ENCODE measurements around the gene NAA16.
A peak's percentile ranks its signal among the peaks of the same experiment; 100 is the strongest.
"Not testable (repeated sequence)": the region's sequence is repeated elsewhere in the genome, so short reads cannot be mapped to it uniquely, and the experiment has no call there.

NAA16 gene

DNA sequence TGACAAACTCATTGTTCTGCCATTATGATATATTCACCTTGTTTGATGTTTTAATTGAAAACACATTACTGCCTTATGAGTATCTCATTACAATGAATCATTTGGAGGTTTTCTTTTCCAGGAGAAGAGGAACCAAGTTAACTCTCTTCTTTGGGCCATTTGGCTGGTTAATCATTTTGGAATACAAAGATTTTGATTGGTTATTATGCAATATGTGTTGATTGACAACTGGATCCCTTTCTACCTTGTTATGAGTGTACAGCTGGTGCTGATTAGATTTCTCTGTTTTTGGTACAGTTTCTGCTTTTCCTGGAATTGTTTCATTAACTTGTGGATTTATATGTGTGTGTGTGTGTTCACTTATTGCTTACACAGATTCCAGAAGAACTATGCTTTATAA is 97.1 kb downstream of the NAA16 start:
- no peak for DNase-seq

DNA sequence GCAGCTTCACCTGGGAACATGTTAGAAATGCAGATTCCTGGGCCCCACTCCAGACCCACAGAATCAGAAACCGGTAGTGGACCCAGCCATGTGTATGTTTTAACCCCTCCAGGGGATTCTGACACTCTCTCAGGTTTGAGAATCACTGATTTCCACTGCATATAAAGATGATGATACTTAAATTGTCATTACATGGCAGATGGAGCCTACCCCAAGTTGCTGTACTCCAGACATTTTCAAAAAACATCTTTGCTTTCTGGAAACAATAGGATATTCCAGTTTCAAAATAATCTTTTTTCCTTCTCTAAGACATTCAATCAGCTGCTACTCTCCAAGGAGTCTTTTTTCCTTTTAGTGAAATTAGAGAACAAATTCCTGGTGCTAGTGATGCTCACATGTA is 97.7 kb downstream of the NAA16 start:
- no peak for DNase-seq

DNA sequence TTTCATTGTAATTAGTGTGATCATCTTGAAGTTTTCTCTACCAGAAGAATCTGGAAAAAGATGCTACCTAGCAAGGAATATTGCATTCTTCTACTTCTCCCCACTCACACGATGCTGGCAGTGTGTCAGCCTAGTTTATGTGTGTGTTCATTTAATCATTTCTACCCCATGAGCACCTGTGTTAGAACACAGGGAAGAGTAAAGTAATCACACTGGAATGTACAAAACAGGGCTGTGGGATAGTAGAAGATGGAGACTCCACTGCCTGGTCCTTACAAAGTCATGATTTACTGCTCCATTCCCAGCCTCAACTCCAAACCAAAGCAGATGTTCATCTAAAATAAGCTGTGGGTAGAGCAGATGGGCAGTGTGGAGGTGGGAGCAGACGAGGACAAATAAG is 98.5 kb downstream of the NAA16 start:
- DNase-seq = no peak

DNA sequence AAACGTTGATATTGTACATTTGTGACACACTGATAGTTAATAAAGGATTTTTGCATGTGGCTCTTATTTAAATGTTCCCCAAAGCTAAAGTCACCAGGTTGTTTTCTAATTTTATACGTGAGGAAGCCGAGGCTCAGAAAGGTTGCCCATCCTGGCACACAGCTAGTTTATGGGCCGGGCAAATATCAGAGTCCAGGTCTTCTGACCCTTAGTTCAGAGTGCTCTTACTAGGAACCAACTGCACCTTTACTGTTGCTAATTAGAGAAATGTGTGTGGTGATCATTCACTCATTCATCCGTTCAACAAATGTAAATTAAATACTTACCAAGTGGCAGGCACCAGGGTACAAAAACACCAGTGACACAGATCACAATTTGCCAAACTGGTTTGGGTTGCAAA is 100.0 kb downstream of the NAA16 start:
- no peak for DNase-seq

- DNase-seq = peak in 25 of 56 donors; percentile 1 to 51 (median 9)
These were observed 100.5 kb downstream of the NAA16 start for GRCh38 chr13:41411522-41411921.

DNA sequence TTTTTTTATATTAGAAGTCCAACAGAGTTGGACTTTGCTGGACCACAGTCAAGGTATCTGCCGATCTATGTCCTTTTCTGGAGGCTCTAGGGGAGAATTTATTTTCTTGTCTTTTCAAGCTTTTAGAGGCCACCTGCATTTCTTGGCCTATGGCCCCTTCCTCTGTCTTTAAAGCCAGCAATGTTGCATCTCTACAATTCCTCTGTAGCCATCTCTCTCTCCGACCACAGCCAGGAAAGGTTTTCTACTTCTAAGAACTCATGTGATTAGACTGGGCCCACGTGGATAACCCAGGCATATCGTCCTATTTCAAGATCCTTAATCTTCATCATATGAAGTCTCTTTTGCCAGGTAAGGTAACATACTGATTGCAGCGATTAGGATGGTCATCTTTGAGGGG is 102.8 kb downstream of the NAA16 start:
- DNase-seq = no peak

GRCh38 chr13:41416276-41416675 is 105.2 kb downstream of the NAA16 start:
- DNase-seq = no peak

DNA sequence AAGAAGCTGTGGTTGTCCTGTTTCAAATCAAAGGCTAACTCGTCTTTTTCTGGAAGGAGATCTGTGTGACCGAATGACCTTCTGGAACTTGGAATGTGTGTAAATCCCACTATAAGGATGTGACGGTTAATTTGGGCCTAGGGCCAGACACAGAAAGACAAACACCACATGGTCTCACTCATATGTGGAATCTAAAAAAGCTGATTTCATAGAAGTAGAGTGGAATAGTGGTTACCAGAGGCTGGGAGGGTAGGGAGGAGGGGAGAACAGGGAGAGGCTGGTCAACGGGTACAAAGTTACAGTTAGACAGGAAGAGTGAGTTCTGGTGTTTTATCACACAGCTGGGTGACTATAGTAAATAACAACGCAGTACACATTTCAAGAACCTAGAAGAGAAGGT is 107.0 kb downstream of the NAA16 start:
- no peak for DNase-seq

GRCh38 chr13:41418731-41419130 is 107.7 kb downstream of the NAA16 start:
- DNase-seq = no peak

GRCh38 chr13:41419206-41419605 is 108.1 kb downstream of the NAA16 start:
- no peak for DNase-seq

GRCh38 chr13:41420146-41420545 is 109.1 kb downstream of the NAA16 start:
- no peak for DNase-seq

GRCh38 chr13:41421330-41421729 is 110.3 kb downstream of the NAA16 start:
- DNase-seq = not testable (repeated sequence)

- peak in 1 of 56 donors; percentile 14 for DNase-seq
These were observed 110.9 kb downstream of the NAA16 start for GRCh38 chr13:41421983-41422382.

- DNase-seq = not testable (repeated sequence)
These were observed 112.2 kb downstream of the NAA16 start for GRCh38 chr13:41423259-41423658.

GRCh38 chr13:41424675-41425074 is 113.6 kb downstream of the NAA16 start:
- DNase-seq = not testable (repeated sequence)

DNA sequence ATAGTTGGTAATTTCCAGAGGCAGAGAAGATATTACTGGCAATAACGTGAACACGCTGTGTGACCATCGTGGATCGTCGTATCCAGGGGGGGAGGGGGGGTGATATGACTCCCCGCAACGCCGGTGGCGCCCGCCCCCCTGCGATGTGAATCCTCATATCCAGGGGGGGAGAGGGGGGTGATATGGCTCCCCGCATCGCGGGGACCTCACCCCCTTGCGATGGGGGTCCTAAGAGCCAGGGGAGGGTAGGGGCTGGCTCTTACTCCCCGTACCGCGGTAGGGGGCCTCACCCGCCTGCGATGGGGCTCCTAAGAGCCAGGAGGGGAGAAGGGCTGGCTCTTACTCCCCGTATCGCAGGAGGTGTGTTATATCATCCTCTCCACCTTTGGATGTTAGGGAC is 115.0 kb downstream of the NAA16 start:
- DNase-seq = no peak
